ENCODE data around the gene IL4I1.

IL4I1 gene

DNA sequence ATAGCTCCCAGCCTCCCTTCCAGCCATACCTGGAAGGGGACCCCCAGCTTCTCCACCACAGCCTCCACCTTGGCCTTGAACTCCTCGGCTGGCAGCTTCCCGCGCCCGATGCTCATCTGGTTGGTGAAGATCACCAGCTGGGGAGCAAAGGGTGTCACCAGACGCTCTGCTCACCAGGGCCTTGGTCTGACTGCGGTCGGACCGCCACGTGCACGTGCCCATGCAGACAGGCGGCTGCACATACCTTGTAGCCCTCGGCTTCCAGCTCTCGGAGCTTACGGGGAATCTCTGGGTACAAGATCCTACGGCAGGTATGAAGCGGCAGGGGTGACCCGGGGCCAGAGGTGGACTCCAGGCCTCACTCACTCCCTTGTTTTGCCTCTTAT, 32.8 kb downstream of the IL4I1 start:
- DNase-seq (ENCODE audit: low spot score): no peak

DNA sequence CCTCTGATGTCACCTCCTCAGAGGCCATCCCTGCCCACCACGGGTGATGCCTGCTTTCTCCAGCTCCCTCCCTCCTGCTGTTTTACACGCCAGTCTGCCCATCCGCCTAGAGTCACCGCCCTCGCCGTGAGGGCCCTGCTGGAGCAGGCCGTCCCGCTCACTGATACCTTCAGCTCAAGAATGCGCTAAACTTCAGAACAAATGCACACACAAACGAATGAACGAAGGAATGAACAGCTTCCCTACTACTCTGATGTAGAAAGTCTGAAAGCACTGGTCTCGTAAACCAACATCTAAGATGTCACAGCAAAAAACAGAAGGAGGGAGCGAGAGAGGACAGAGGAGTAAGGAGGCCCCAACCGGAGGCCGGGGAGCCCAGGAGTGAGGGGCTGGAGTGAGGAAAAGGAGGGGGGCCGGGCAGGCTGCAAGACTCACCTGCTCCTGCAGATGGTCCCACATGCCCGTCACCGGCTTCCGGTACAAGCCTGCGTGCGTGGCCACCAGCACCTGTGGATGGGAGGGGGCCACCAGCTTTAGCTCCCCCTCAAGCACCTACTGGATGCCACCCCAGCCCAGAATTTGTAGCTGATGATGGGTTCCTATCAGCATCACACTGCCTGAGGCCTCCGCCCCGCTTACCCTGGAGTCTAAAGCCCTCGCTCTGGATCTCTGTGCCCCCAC, 33.3 kb downstream of the IL4I1 start:
- no peak for DNase-seq (ENCODE audit: low spot score)

DNA sequence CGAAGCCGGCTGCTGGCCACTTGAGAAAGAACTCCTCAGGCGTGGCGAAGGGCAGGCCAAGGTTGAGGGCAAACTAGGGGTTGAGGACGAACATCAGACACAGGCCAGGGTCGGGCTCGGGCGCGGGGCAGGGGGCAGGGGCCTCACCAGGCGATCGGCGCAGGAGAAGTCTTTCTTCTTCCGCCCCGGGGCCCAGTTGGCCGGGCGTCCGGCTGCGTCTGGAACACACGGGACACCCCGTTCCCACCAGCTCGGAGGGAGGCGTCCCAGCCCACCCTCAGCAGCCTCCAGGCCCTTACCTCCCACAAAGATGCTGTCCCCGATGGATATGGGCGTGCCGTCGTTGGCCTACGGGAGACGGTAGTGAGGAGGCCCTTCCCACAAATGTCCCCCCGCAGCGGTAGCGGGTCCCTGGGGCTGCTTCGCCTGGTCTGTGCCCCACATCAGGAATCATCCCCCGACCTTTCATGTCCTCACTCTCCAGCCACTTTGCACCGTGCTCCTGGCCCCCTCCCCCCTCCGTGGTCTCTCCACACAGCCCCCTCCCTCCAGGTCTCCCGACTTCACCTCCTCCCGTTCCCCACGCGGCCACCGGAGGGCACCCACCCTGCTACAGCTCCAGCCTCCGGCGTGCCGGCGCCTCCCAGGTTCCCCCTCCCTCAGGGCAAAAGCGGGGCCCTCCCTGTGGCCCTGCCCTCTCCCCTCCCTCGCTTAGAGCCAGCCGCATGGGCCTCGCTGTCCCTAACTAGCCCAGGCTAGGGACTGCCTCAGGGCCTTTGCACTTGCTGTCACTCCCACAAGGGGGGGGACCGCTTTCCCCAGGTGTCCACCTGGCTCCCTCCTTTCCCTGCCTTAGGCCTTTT, 34.1 kb downstream of the IL4I1 start:
- no peak for DNase-seq (ENCODE audit: low spot score)

DNA sequence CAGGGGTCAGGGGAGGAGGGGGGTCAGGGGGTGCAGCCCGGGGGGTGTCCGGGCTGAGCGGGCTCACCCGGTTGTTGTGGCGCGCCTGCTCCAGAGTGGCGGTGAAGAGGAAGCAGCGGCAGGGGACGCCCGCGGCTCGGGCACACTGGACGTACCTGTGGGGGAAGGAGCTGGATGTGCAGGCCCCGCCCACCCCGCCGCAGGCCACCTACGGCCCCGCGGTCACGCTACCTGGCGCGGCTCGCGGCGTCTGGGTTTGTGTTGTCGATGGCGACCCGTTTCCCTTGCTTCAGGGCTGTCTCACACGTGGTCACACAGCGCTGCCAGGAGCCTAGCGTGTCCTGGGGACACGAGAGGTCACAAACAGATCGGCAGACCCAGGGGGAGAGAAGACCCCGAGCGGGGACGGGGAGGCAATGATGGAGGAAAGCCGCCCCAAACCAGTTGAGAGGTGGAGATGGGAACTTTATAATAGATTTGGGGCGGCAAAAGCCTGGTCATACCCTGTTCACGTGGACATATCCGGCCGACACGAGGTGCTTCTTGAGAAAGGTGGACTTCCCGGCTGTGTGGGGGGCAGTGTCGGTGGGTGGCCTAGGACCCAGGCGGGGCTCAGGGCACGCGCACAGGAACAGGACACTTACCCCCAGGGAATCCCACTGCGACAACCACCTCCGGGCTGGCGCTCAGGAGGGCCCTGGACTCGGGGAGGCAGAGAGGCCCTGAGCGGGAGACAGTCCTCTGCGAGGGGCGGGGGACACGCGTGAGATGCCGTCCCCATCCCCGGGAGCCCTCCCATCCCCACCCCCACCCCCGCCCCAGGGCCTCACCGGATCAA, 34.9 kb downstream of the IL4I1 start:
- no peak for DNase-seq (ENCODE audit: low spot score)

DNA sequence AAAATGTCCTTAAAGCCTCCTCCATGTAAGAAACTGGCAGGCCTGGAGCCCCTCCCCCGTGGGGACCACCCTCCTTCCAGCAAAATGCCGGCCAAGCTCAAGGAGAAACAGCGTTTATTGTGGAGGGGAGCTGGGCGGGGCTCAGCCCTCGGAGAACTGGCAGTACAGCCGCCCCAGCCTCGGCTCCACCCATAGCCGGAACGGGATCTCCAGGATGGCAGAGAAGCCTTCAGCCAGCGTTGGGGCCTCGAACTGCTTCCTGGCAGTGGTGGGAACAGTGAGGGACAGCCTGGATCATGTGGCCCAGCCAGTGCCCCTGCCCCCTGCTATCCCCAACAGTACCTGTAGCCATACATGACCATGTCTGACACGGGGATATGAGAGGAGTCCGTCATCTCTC, 35.6 kb downstream of the IL4I1 start:
- DNase-seq (ENCODE audit: low spot score): no peak

DNA sequence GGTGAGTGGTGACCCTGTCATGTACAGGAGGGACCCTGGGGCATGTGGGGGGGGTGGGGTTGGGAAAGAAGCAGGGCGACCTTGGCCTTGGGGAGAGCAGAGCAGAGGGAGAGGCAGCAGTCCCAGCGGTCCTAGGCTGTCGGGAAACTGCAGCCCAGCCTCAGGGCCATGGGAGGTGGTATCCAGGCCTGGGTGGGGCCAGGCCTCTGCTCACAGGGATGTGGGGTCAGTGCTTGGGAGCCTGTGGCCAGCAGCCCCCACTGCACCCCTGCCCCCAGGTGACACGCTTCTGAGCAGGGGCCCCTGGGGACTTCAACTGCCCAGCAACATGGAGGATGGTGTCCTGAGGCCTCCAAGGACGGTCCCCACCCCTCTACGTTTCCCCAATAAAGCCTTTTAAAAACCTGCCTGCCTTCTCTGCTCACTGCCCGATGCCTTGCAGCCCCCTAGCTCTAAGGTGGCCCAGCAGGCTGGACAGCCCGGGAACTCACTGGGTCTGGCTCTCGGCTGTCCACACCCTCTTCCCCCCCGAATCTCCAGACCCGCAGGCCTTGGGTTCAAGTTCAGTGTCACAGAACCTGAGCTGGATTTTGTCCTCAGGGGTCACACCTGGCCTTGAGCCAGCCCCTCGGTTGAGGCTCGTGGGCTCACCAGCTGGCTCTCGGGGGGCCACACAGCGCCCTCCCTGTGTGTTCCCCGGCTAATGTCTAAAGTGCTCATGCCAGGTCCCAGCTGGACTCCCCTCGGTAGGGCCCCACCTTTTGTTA, 36.2 kb downstream of the IL4I1 start:
- no peak for DNase-seq (ENCODE audit: low spot score)

DNA sequence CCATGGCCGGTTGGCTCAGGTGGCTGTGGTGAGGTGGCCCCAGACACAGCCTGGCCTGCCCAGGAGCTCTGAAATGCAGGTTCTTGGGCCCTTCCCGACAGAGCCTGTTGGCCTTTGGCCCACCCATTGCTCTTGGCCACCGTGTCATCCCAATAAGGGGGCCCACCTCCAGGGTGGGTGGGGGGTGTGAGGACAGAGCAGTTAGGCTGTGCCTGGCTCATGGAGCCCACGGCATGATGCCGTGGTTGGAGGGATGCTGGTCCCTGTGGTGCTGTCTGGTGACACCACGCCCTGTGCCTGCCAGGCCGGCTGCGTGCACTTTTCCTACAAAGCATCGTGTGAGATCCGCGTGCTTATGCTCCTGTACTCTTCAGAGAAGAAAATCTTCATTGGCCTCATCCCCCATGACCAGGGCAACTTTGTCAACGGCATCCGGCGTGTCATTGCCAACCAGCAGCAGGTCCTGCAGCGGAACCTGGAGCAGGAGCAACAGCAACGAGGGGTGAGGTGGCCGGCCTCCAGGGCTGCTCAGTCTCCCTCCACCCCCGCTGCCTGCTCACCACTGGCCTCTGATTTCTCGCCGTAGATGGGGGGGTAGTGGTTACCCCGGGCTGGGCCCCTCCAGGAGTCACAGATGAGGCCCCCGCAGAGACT, 36.9 kb downstream of the IL4I1 start:
- DNase-seq (ENCODE audit: low spot score): no peak

DNA sequence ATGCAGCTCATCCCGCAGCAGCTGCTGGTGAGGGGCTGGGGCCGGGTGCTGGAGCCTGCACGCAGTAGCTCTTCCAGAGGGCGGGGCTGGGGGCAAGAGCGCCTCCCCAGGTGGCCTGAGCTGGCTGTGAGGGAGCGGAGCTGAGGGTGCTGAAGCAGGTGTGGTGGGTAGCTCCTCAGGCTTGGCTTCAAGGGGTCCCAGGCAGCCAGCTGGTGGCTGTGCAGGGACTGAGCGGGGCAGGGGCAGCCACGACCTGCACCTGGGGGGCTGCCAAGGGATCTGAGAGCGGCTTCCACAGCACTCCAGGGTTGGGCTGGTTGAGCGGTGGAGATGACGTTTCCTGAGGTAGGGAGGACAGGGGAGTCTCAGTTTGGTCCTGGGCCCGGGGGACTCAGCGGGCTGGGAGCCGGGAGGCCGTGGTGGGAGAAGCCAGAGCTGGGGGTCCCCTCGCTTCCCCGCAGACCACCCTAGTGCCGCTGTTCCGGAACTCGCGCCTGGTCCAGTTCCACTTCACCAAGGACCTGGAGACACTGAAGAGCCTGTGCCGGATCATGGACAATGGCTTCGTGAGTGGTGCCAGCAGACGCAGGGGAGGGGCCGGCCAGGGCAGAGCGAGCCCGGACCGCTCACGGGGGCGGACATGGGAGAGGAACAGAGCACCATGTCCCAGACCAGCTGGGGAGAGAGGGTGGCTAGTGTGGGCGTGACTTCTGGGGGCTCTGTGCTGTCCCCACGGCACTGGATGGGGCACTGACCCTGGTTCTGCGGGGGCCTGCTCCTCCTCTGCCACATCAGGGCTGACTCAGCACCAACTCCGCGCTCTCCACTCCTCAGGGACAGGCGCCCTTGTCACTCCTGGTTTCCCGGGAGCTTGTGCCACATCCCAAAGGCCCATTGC, 38.4 kb downstream of the IL4I1 start:
- no peak for DNase-seq (ENCODE audit: low spot score)

DNA sequence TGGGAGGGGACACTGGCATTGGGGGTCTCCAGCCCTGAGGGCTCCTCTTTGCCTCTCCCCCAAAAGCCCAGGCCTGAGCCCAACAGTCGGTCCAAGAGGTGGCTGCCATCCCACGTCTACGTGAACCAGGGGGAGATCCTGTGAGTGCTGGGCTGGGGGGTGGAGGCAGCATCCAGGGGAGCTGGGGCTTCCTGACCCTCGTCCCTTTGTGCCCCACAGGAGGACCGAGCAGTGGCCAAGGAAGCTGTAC, 38.9 kb downstream of the IL4I1 start:
- DNase-seq (ENCODE audit: low spot score): no peak

DNA sequence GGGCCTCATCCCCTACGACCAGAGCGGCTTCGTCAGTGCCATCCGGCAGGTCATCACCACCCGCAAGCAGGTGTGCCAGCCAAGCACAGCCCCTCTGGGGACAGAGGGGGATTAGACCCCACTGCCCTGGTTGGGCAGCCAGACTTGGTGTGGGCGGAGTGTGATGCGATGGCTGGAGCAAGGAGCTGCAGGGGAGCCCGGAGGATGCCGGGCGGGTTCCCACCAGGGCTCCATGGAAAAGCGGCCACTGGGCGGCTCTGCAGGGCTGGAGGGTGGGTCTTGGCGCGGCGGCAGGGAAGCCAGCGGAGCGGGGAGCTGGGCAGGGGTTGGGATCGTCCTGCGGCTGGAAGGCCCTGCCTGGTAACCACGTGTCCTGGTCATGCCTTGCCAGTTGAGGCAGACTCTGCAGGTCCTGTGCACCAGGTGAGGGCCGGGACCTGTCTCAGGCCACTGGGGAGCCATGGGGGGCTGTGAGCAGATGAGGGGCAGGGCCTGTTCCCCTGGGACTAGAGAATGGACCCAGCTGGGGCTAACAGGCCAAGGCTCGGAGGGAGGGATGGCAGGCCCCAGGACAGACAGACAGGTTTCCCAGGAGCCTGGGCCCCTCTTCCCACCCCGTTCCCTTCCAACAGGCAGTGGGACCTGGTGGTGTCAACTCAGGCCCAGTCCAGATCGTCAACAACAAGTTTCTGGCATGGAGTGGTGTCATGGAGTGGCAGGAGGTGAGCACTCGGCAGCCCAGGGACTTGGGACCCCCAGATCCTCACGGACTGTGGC, 39.4 kb downstream of the IL4I1 start:
- DNase-seq (ENCODE audit: low spot score): no peak

DNA sequence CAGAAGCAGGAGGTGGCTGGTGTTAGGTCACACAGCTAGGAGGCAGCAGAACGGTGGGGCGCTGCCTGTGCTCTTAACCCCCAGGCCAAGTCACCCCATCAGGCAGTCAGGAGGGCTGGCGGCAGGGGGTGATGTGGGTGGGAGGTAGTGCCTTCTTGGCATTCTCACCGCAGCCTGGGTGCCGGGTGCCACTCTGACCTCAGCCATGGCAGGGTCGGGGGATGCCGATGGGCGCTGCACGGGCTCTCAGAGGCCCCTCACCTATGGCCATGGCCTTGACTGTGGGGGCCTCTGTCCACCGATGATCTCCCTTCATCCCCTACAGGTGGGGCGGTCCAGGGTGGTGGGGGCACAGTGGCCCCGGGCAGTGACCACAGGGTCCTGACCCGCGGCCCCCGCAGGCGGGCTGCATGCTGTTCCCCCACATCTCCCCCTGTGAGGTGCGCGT, 40.1 kb downstream of the IL4I1 start:
- DNase-seq (ENCODE audit: low spot score): no peak

DNA sequence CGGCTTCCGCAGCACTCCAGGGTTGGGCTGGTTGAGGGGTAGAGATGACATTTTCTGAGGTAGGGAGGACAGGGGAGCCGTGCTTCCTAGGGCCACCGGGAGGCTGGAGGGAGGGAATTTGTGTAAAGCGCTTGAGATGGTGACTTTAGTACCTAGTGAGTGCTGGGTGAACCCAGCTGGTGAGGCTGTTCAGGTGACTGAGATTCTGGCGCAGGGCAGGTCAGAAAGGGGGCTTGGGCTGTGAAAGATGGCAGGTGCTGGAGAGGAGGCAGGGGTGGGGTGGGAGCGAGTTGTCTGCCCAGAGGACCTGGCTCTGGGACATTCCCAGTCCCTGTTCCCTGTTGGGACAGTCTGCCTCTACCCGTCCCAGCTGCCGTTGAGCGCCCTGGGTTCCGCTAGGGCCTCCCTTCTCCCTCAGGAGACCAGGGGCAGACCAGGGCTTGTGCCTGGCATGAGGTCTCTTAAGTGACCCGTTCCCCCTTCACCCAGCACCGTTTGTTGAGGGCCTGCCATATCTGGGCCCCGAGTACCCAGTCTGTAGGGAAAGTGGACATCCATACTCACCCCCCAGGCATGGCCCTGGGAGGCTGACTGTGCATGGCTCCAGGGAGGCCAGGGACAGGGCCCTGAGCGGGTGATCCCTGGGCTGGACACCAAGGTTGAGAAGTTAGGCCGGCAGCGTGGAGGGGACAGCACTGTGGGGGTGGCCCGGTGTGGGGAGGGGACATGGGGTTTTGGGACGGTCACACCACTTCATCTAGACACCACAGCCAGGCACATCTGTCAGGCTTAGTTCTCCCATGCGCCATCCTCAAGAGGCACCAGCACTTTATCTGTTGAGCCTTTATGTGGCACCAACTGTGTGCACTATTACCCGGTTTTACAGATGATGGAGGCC, 40.8 kb downstream of the IL4I1 start:
- no peak for DNase-seq (ENCODE audit: low spot score)

DNA sequence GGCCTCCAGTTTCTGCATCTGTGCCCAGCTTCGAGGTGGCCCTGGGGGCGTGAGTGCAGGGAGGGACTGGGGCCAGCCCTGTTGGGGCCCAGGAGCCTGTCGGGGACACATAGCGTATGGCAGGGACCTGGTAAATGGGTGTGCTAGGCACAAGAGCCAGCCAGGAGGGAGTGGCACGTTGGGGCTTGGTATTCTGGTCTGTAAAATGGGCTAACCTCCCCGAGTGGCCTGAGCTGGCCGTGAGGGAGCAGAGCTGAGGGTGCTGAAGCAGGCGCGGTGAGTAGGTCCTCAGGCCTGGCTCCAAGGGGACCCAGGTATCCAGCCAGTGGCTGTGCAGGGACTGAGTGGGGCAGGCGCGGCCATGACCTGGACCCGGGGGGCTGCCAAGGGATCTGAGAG, 41.4 kb downstream of the IL4I1 start:
- no peak for DNase-seq (ENCODE audit: low spot score)

DNA sequence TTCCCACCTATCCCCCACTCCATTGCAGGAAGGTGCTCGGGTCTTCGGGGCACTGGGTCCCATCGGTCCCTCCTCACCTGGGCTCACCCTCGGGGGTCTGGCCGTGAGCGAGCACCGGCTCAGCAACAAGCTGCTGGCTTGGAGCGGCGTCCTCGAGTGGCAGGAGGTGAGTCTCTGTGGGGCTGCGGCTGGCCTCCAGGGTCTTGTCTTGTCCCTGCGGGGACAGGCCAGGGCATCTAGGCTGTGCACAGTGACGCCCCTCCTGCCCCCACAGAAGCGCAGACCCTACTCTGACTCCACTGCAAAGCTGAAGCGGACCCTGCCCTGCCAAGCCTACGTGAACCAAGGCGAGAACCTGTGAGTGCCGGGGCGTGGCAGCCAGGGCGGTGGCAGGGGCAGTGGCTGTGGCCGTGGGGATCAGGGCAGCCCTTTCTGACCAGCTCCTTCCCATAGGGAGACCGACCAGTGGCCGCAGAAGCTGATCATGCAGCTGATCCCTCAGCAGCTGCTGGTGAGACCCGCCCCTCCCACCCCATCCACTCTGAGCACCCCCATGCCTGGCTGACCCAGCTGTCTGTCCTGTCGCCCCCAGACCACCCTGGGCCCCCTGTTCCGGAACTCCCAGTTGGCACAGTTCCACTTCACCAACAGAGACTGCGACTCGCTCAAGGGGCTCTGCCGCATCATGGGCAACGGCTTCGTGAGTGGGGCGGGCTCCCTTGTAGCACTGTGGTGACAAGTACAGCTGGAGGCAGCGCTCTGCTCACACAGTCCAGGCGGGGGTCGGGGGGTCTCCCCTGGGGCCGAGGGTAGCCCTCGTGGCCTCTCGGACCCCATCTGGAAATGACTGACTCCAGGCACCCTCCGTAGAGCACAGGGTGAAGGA, 42.1 kb downstream of the IL4I1 start:
- no peak for DNase-seq (ENCODE audit: low spot score)

DNA sequence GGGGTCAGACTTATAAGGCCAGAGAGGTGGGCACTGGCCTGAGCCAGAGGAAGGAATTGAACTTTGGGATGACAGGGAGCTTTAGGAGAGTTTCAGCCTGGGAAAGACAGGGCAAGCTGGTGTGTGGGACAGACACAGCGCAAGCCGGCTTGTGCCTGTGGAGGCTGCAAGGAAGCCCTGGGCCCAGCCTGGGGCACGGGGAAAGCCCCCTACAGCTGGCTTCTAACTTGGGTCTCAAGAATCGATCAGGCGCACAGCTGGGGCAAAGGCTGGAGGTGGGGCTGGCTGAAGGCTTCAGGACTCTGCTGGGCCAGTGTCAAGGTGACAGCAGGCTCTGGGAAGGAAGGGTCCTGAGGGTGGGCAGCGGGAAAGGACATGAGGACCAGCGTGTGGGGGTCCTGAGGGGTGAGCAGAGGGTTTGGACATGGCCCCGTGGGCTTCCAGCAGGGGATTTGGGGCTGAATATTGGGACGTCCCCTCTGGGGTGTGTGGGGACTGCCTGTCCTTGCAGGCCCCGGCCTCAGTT, 42.8 kb downstream of the IL4I1 start:
- DNase-seq (ENCODE audit: low spot score): no peak

DNA sequence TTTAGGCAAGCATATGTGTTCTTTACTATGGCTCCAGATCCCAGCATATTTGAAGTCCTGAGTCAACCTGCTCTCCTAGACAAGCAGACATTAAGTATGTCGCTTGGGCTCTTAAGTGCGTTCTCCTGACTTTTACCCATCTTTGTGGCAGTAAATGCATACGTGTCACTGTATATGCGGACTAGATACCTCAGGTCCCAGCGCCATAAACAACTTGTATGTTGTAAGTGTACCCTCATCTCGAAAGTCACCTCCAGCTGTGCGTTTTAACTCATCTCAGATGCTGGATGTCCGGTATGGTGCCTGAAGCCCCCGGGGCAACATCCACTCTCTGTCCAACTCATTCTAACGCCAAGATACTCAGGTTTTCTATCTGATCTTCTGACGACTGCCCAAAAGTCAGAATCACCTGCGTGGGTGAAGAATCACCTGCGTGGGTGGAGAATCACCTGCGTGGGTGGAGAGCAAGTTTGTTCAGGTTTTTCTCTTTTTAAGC, 44.0 kb downstream of the IL4I1 start:
- DNase-seq (ENCODE audit: low spot score): no peak
